H1 (cell line): ENCODE data around the gene SH2D7. TPM values are rescaled to one million over a fixed set of nuclear protein-coding genes. Genes with fewer than 3 reads are reported as not detected.

ENCODE experiments used
- CTCF ChIA-PET: fragments of 300-600 bp; sonication (Branson Sonifier 250); formaldehyde crosslinking; loops from one replicate; lab custom pipeline; 2021; ENCODE audit not compliant: partially characterized antibody; lab: Charles Lee
- POLR2A ChIA-PET: fragments of 300-600 bp; sonication (Branson Sonifier 250); formaldehyde crosslinking; loops from one replicate; lab custom pipeline; 2021; ENCODE audit warnings: inconsistent platforms; ENCODE audit not compliant: partially characterized antibody; lab: Charles Lee
- DNase-seq, 2 experiments: peaks; one replicate each; pipeline versions ENCODE4 v3.0.0 to v3.0.0-alpha.2; 2010 to 2022; ENCODE audit warnings: low spot score in 2 of 2, low read depth in 1 of 2, mixed read lengths in 1 of 2
- FAIRE-seq: peaks from 2 replicates; lab custom pipeline; 2011; peaks lifted over from hg19 to GRCh38; lab: Jason Lieb, UNC
- H2AFZ ChIP-seq: 2 replicates; pipeline ENCODE4 v1.8.1; 2012; ENCODE audit warnings: low read length, inconsistent platforms
- H2AK5ac ChIP-seq: 2 replicates; pipeline ENCODE4 v1.6.1; 2013; ENCODE audit warnings: low read depth, low read length
- H2BK120ac ChIP-seq: replicated peaks from 2 replicates; pipeline ENCODE3; 2013; ENCODE audit warnings: low read depth, low read length, inconsistent platforms
- H2BK12ac ChIP-seq: 2 replicates; pipeline ENCODE4 v1.6.1; 2013; ENCODE audit warnings: low read depth, low read length
- H2BK15ac ChIP-seq: 2 replicates; pipeline ENCODE4 v1.6.1; 2013; ENCODE audit warnings: low read length
- H2BK20ac ChIP-seq: 2 replicates; pipeline ENCODE4 v1.6.1; 2013; ENCODE audit warnings: low read length
- H2BK5ac ChIP-seq: 2 replicates; pipeline ENCODE4 v1.6.1; 2013; ENCODE audit warnings: low read depth, low read length
- H3K14ac ChIP-seq: 2 replicates; pipeline ENCODE4 v1.6.1; 2013; ENCODE audit warnings: inconsistent platforms; ENCODE audit not compliant: insufficient read length
- H3K18ac ChIP-seq: 2 replicates; pipeline ENCODE4 v1.6.1; 2013; ENCODE audit warnings: low read length; ENCODE audit errors: extremely low read depth
- H3K23ac ChIP-seq: 2 replicates; pipeline ENCODE4 v1.6.1; 2013; ENCODE audit warnings: inconsistent platforms; ENCODE audit not compliant: insufficient read length
- H3K23me2 ChIP-seq: 2 replicates; pipeline ENCODE4 v1.6.1; 2013; ENCODE audit warnings: low read depth, low read length
- H3K27ac ChIP-seq: 2 replicates; pipeline ENCODE4 v1.6.1; 2011; ENCODE audit warnings: low read depth, low read length, inconsistent platforms
- H3K27me3 ChIP-seq, 4 experiments: replicated peaks in 1 of 4; 1 replicate in 1 of 4; 2 replicates in 3 of 4; pipeline versions ENCODE4 v1.6.1 to v1.8.1; 2011 to 2013; ENCODE audit warnings: low read length in 3 of 4, mild to moderate bottlenecking in 3 of 4, inconsistent platforms in 2 of 4, mixed read lengths in 2 of 4, moderate library complexity in 1 of 4; ENCODE audit not compliant: control insufficient read depth in 3 of 4, insufficient read depth in 3 of 4; ENCODE audit errors: extremely low read depth in 1 of 4
- H3K36me3 ChIP-seq, 4 experiments: 2 replicates each; pipeline versions ENCODE4 v1.6.1 to v1.8.1; 2011 to 2013; ENCODE audit warnings: mild to moderate bottlenecking in 4 of 4, low read length in 3 of 4, moderate library complexity in 2 of 4, control low read depth in 1 of 4, inconsistent platforms in 1 of 4; ENCODE audit not compliant: insufficient read depth in 4 of 4, control insufficient read depth in 2 of 4
- H3K4ac ChIP-seq: replicated peaks from 2 replicates; pipeline ENCODE3; 2013; ENCODE audit warnings: low read length, low read depth, mixed read lengths, inconsistent platforms; ENCODE audit not compliant: insufficient read length
- H3K4me1 ChIP-seq, 4 experiments: replicated peaks in 1 of 4; 1 replicate in 1 of 4; 2 replicates in 3 of 4; pipeline versions ENCODE4 v1.6.1 to v1.8.1; 2011 to 2013; ENCODE audit warnings: low read length in 3 of 4, inconsistent platforms in 2 of 4, mixed read lengths in 1 of 4; ENCODE audit not compliant: insufficient read depth in 4 of 4, control insufficient read depth in 3 of 4
- H3K4me2 ChIP-seq, 2 experiments: 2 replicates each; pipeline versions ENCODE4 v1.6.1 to v1.8.1; 2011 to 2013; ENCODE audit warnings: low read depth in 2 of 2, low read length in 2 of 2, control low read depth in 1 of 2, inconsistent platforms in 1 of 2, mild to moderate bottlenecking in 1 of 2; ENCODE audit not compliant: insufficient read depth in 1 of 2
- H3K4me3 ChIP-seq, 4 experiments: fragments of 200-600, 300-600 bp in 1 of 4; sonication (generic), shearing (Covaris generic), sonication (Bioruptor Twin) in 1 of 4; 2 replicates each; pipeline versions ENCODE4 v1.5.1 to v1.8.1; 2011 to 2016; ENCODE audit warnings: low read length in 4 of 4, low read depth in 3 of 4, control low read depth in 2 of 4, inconsistent platforms in 2 of 4, mild to moderate bottlenecking in 2 of 4, mixed read lengths in 1 of 4, moderate library complexity in 1 of 4; ENCODE audit not compliant: insufficient read depth in 2 of 4; ENCODE audit errors: extremely low read depth in 1 of 4
- H3K56ac ChIP-seq: replicated peaks from 2 replicates; pipeline ENCODE3; 2013; ENCODE audit warnings: low read depth, mild to moderate bottlenecking, mixed read lengths, low read length, inconsistent platforms; ENCODE audit not compliant: insufficient read length
- H3K79me1 ChIP-seq: 2 replicates; pipeline ENCODE4 v1.6.1; 2013; ENCODE audit warnings: low read depth, low read length, control low read depth
- H3K79me2 ChIP-seq, 2 experiments: 2 replicates each; pipeline versions ENCODE4 v1.6.1 to v1.8.1; 2012 to 2013; ENCODE audit warnings: low read length in 2 of 2, mild to moderate bottlenecking in 2 of 2, inconsistent platforms in 1 of 2; ENCODE audit not compliant: insufficient read depth in 2 of 2, control insufficient read depth in 1 of 2
- H3K9ac ChIP-seq, 4 experiments: replicated peaks in 1 of 4; 1 replicate in 1 of 4; 2 replicates in 3 of 4; pipeline versions ENCODE4 v1.6.1 to v1.8.1; 2011 to 2013; ENCODE audit warnings: low read depth in 3 of 4, low read length in 3 of 4, control low read depth in 2 of 4, mild to moderate bottlenecking in 2 of 4, moderate library complexity in 2 of 4, inconsistent platforms in 1 of 4; ENCODE audit errors: extremely low read depth in 1 of 4
- H3K9me3 ChIP-seq, 2 experiments: 2 replicates each; pipeline versions ENCODE4 v1.6.1 to v1.8.1; 2012 to 2013; ENCODE audit warnings: mild to moderate bottlenecking in 2 of 2, moderate library complexity in 2 of 2, control low read depth in 1 of 2, inconsistent platforms in 1 of 2, low read depth in 1 of 2, low read length in 1 of 2, mixed read lengths in 1 of 2; ENCODE audit not compliant: insufficient read depth in 2 of 2
- H4K20me1 ChIP-seq, 2 experiments: replicated peaks in 1 of 2; 2 replicates each; pipeline versions ENCODE3 to v1.8.1; 2011 to 2013; ENCODE audit warnings: inconsistent platforms in 2 of 2, low read length in 2 of 2, mild to moderate bottlenecking in 1 of 2; ENCODE audit not compliant: insufficient read depth in 2 of 2, control insufficient read depth in 1 of 2
- H4K5ac ChIP-seq: 2 replicates; pipeline ENCODE4 v1.6.1; 2013; ENCODE audit warnings: low read length, low read depth, mixed read lengths, inconsistent platforms; ENCODE audit not compliant: insufficient read length
- H4K8ac ChIP-seq: 2 replicates; pipeline ENCODE4 v1.8.0; 2013; ENCODE audit warnings: mild to moderate bottlenecking, moderate library complexity, low read length, inconsistent platforms; ENCODE audit not compliant: insufficient read depth; ENCODE audit errors: extremely low read depth
- H4K91ac ChIP-seq: replicated peaks from 2 replicates; pipeline ENCODE3; 2013; ENCODE audit warnings: low read length, mixed read lengths, inconsistent platforms; ENCODE audit not compliant: insufficient read length
- MAFK ChIP-seq: IDR thresholded peaks from 2 replicates; pipeline ENCODE4 v1.6.1; 2012; ENCODE audit warnings: low read depth, mild to moderate bottlenecking, improper control_type of control experiment, low read length
- SIN3A ChIP-seq, 2 experiments: IDR thresholded peaks in 1 of 2; conservative IDR thresholded peaks in 1 of 2; 2 replicates each; pipeline ENCODE4 v1.6.1; 2011 to 2012; ENCODE audit warnings: low read length in 2 of 2, improper control_type of control experiment in 1 of 2, low read depth in 1 of 2, mild to moderate bottlenecking in 1 of 2
- TAF7 ChIP-seq: optimal IDR thresholded peaks from 2 replicates; pipeline ENCODE3; 2011; ENCODE audit warnings: low read depth, mild to moderate bottlenecking, inconsistent platforms, low read length, moderate library complexity, borderline replicate concordance
- whole genome bisulfite sequencing, 2 experiments: shearing (Covaris generic) in 1 of 2; methylation state at CpG; one replicate each; pipeline versions ENCODE4 v1.1.6 to v1.1.7; 2013 to 2015; ENCODE audit warnings: low lambda C conversion rate in 2 of 2, mixed read lengths in 2 of 2, inconsistent platforms in 1 of 2, low coverage in 1 of 2, missing lambda C conversion rate in 1 of 2; ENCODE audit not compliant: insufficient replicate concordance in 2 of 2, insufficient coverage in 1 of 2, insufficient read length in 1 of 2; ENCODE audit errors: extremely low coverage in 1 of 2, missing lambda C conversion rate in 1 of 2; 5-methylcytosine and 5-hydroxymethylcytosine counted together
- polyA plus RNA-seq, 7 experiments: library from polyadenylated mRNA; depleted of rRNA in 3 of 7; stranded (reverse) in 5 of 7; unstranded in 2 of 7; fragments of >200 nt in 5 of 7; fragments of 200-250 nt in 2 of 7; gene quantifications; 1 replicate in 5 of 7; 2 replicates in 1 of 7; 4 replicates in 1 of 7; pipeline versions ENCODE4 v1.2.1 to v1.2.3, GENCODE V29; 2011 to 2013; ENCODE audit warnings: missing spikeins in 2 of 7, mixed read lengths in 2 of 7
- total RNA-seq: library from RNA; stranded (reverse); fragmentation: NEBNext Ultra II Directional; extraction: Animal tissue kit (Norgen Biotek cat#: 25700); gene quantifications from 2 replicates; pipeline ENCODE4 v1.2.1, GENCODE V29; 2021

Gene SH2D7
- total and polyA plus RNA-seq, 2 of the 8 experiments (the other 6 are each of a cell fraction or from before 2014, with no cell fraction given) = not detected

DNA sequence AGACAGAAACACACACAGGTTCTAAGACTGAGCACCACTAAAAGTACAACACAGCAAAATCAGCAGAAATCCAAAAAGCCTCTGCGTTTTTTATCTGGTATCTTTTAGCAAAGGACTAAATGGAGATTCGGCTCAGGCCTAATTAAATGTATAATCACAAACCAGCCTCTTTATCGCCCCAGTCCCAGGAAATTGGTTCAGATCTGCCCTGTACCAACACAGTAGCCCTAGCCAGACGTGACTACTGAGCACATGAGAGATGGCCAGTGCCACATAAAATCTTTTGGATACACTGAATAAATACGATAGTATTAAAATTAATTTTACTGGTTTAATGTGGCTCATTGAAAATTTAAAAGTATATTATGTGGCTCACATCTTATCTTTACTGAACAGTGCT, 34.6 kb upstream of the SH2D7 start:
- Histone ChIP-seq H2AK5ac (no peak overlapping the region), H4K91ac (no peak overlapping the region), H3K79me1 (peaks cover 6% of the 10 kb centered on the region; the same call in 1 of the 2 replicates), H3K9me3 (no peaks in the 10 kb centered on the region), H4K5ac (no peak overlapping the region), H4K20me1 (peaks cover 1 to 10% of the 10 kb centered on the region in 2 experiments), H3K9ac (no peak overlapping the region), H2BK15ac (no peak overlapping the region), H3K79me2 (peaks cover 0 to 14% of the 10 kb centered on the region in 2 experiments; a peak in 1 of 4 replicates), H3K27me3 (no peaks in the 10 kb centered on the region), H2BK12ac (no peak overlapping the region), H3K36me3 (no peaks in the 10 kb centered on the region; a peak in 1 of 8 replicates), H2BK5ac (no peak overlapping the region), H3K23ac (no peak overlapping the region), H3K4me1 (peaks cover 3 to 16% (median 5%) of the 10 kb centered on the region in 4 experiments), H3K23me2 (no peaks in the 10 kb centered on the region), H2AFZ (no peak overlapping the region), H3K18ac (no peak overlapping the region), H3K4me3 (no peak overlapping the region), H2BK20ac (no peak overlapping the region), H3K56ac (no peak overlapping the region), H2BK120ac (no peak overlapping the region), H3K4ac (no peak overlapping the region), H3K4me2 (no peak overlapping the region), H3K14ac (no peak overlapping the region), H3K27ac (no peak overlapping the region), H4K8ac (no peak overlapping the region)
- DNase-seq (no peak), FAIRE-seq (no peak)
- ChIA-PET CTCF (interaction anchor here (0.6 to 2.2 kb wide), 8 partner anchors 8 to 92 kb away, joined by 3 to 6 read pairs (median 5); no protein-coding TSS in a partner anchor), POLR2A (no interaction called here)
- WGBS, 2 experiments = 89% methylated on average over 5 of the region's 5 CpGs; no CpG with 5 or more reads in 1 of the 2 experiments
- no peak for TF ChIP-seq MAFK
- TF ChIP-seq TAF7 = no peak
- TF ChIP-seq SIN3A (conservative IDR thresholded peaks at IDR 0.05 in 1 of 2, IDR thresholded peaks at IDR 0.05 in 1 of 2; ENCODE audit: low read depth in 1 of 2, low read length in 2 of 2) = no peak
